Peyer's patch (tissue), 4 donors: ENCODE data around the gene CS.

ENCODE experiments used
- POLR2A ChIP-seq, 2 donors: fragments of 450-650 bp; IDR thresholded peaks; one replicate each; pipeline ENCODE4 v1.5.1; 2017; ENCODE audit warnings: antibody characterized with exemption in 2 of 2, mild to moderate bottlenecking in 2 of 2, moderate library complexity in 2 of 2
- TF ChIP-seq, protein P1 (sequence below), 6 experiments: fragments of 450-650 bp in 4 of 6; fragments of 200-600 bp in 2 of 6; sonication (generic) in 1 of 6; IDR thresholded peaks; one replicate each; pipeline ENCODE4 v1.5.1; 2017 to 2019; ENCODE audit warnings: antibody characterized with exemption in 6 of 6, mild to moderate bottlenecking in 3 of 6, moderate library complexity in 1 of 6

DNA sequence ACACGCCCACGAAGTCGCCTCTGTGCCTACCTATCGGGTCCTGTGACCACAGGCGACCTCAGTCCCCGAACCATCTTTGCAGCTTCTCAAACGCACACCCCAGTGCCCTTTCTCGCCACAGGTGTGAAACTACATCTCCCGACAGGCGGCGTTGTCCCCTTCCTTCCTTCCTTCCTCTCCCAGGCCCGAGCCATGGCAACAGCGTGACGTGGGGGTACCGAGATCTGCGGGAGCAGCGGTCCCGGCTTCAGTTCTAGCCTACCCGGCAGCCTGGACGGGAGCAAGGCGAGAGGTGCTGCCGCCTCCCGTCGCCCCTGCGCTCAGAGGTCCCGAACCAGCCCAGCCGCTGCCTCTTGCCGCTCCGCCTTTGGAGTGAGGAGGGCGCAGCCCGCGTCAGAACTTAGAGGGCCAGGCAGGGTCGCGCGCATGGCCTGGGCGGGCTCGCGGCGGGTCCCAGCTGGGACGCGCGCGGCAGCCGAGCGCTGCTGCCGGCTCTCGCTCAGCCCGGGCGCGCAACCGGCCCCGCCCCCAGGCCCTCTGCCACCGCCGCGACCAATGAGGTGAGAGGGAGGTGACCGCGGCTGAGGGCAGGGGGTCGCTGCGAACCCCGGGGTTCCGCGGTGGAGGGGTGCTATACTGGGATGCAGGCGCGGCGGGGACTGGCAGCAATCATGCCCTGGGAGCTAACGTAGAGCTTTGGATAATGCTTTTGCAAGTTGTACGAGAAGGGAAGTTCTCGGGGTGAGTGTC lies 33.3 kb downstream of the CS start, which contains the start of gene COQ10A:
- TF ChIP-seq, protein P1, sequence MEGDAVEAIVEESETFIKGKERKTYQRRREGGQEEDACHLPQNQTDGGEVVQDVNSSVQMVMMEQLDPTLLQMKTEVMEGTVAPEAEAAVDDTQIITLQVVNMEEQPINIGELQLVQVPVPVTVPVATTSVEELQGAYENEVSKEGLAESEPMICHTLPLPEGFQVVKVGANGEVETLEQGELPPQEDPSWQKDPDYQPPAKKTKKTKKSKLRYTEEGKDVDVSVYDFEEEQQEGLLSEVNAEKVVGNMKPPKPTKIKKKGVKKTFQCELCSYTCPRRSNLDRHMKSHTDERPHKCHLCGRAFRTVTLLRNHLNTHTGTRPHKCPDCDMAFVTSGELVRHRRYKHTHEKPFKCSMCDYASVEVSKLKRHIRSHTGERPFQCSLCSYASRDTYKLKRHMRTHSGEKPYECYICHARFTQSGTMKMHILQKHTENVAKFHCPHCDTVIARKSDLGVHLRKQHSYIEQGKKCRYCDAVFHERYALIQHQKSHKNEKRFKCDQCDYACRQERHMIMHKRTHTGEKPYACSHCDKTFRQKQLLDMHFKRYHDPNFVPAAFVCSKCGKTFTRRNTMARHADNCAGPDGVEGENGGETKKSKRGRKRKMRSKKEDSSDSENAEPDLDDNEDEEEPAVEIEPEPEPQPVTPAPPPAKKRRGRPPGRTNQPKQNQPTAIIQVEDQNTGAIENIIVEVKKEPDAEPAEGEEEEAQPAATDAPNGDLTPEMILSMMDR (IDR thresholded peaks at IDR 0.05): peak; percentile 60 to 77 (median 66)
- TF ChIP-seq POLR2A (IDR thresholded peaks at IDR 0.05): peak; percentile 78 to 82
